GM21786 (cell line): ENCODE results near the gene NLRP11.
"Not testable (repeated sequence)": the region's sequence is repeated elsewhere in the genome, so short reads cannot be mapped to it uniquely, and the experiment has no call there.

Experiments
- ATAC-seq: cut with Tn5 transposase; IDR thresholded peaks from one replicate; pipeline ENCODE4 v1.9.1; 2021; ENCODE audit not compliant: unreplicated experiment

NLRP11 gene

DNA sequence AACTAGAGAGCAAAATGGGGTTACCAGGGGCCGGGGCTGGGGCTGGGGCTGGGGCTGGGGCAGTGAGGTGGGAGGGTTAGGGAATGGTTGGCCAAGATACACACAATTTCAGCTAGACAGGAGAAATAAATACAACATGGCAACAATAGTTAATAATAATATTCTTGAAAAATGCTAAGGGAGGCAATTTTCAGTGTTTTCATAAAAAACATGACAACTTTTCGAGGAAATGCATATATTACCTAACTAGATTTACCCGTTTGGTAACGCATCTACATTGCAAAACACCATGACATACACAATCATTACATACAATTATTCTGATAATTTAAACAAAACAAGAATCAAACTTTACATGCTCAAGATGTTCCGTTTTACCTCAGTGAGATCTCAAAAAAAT lies 50.7 kb downstream of the NLRP11 start:
- no peak for ATAC-seq

DNA sequence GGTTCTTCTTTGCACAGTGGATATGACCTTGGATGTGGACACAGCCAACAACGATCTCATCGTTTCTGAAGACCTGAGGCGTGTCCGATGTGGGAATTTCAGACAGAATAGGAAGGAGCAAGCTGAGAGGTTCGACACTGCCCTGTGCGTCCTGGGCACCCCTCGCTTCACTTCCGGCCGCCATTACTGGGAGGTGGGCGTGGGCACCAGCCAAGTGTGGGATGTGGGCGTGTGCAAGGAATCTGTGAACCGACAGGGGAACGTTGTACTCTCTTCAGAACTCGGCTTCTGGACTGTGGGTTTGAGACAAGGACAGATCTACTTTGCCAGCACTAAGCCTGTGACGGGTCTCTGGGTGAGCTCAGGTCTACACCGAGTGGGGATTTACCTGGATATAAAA lies 53.5 kb downstream of the NLRP11 start:
- ATAC-seq = no peak

DNA sequence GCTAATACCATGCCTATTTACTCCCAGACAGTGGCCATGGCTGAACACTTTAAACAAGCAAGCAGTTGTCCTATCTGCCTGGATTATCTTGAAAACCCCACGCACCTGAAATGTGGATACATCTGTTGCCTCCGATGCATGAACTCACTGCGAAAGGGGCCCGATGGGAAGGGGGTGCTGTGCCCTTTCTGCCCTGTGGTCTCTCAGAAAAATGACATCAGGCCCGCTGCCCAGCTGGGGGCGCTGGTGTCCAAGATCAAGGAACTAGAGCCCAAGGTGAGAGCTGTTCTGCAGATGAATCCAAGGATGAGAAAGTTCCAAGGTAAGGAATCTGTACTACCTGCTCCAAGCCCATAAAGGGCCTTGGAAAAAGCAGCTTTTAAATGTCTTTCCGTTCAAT lies 54.3 kb downstream of the NLRP11 start:
- ATAC-seq = no peak

DNA sequence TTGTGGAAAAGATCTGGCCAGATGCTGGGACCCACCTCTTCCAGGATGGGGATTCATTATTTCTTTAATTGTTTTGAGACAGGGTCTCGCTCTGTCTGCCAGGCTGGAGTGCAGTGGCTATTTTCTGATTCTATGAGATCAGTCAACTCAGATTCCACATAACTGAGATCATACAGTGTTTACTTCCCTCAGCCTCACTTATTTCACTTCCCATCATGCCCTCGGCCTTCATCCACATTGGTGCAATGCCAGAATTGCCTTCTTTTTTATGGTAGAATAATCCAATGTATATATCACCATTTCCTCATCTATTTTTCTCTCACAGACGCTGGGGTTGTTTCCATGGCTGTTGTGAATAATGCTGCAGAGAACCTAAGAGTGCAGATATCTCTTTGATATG lies 62.2 kb downstream of the NLRP11 start:
- ATAC-seq = not testable (repeated sequence)

DNA sequence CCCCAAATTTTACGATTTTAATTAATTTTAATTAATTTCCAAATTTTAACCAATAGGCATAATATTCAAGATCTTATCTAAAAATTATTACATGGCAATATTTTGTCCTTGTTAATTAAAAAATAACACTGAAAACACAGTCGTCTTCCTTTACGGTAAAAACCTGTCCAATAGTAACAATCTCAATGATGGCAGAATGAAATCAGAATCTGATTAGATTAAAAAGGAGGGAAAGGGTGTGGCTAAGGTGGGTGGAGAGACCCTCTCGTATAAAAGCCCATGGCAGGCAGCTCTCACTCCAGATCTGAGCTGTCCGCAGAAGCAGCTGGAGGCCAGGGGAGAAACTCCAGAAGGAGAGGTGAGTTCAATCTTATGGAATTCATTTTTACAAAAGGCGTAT lies 63.0 kb downstream of the NLRP11 start, which contains the start of gene RFPL4AL1:
RFPL4AL1 (plus strand) TSS at position 301 of the 400 bp plus-strand sequence. CDS start 2,687 bp downstream, outside the sequence.
- ATAC-seq = not testable (repeated sequence)

DNA sequence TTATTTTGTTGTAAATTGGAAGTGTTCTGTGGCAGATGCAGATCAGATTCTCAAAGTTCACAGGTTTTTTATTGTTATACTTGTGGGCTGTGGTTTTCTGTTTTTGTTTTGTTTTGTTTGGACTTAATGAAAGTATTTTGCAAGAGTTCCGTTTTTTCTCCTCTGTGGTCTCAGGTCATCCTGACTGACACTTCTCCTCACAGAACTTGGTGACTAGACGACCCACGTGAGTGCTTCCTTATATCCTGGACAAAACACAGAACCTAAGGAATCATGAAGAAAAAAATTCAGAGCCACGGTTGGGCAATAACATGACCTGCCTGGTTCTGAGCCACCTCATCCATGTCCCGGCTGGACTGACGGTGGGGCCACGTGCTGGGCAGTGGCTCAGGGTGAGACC lies 65.3 kb downstream of the NLRP11 start:
- ATAC-seq = no peak

DNA sequence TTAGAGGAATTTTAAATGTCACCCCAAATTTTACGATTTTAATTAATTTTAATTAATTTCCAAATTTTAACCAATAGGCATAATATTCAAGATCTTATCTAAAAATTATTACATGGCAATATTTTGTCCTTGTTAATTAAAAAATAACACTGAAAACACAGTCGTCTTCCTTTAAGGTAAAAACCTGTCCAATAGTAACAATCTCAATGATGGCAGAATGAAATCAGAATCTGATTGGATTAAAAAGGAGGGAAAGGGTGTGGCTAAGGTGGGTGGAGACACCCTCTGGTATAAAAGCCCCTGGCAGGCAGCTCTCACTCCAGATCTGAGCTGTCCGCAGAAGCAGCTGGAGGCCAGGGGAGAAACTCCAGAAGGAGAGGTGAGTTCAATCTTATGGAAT lies 73.0 kb downstream of the NLRP11 start, which contains the start of gene RFPL4A:
RFPL4A (plus strand) TSS at position 301 of the 400 bp plus-strand sequence. CDS start 2,704 bp downstream, outside the sequence.
- not testable (repeated sequence) for ATAC-seq

DNA sequence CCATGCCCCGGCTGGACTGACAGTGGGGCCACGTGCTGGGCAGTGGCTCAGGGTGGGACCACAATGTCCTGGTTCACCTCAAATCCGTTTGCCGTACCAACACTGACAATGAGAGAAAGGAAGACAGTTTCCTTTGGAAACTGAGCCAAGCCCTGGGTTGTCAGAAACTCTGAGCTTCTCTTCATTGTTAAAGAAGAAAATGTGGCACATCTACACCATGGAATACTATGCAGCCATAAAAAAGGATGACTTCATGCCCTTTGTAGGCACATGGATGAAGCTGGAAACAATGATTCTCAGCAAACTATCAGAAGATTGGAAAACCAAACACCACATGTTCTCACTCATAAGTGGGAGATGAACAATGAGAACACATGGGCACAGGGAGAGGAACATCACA lies 75.0 kb downstream of the NLRP11 start:
- ATAC-seq = not testable (repeated sequence)

DNA sequence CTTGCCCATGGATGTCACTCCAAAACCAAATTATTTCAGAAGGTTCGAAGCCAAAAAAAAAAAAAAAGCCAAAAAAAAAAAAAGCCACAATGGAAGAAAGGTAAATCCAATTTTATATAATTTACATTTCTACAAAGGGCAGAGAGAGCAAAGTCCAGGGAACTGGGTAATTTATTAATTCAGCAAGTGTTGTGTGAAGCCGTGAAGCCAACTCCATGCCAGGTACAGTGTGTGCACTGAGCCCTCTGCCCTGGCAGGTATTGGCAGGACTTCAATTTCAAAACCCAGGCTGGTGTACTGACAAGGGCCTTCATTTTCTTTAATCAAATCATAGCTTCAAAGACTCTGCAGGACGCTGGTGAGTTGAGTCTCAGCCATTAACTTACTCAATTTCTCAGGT lies 78.4 kb downstream of the NLRP11 start:
- ATAC-seq = no peak

DNA sequence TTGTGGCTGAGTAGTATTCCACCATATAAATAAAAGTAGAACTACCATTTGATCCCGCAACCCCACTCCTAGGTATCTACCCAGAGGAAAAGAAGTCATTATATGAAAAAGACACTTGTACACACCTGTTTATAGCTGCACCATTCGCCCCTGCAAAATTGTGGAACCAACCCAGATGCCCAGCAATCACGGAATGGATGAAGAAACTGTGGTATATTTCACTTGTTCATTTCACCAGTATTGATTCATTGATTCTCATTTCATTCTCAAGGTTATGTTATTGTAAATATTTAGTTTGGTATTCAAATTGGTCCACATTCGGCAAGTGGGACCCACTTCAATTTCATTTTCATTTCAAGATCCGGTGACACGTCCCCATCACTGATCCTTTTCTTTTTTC lies 81.1 kb downstream of the NLRP11 start:
- ATAC-seq = no peak

DNA sequence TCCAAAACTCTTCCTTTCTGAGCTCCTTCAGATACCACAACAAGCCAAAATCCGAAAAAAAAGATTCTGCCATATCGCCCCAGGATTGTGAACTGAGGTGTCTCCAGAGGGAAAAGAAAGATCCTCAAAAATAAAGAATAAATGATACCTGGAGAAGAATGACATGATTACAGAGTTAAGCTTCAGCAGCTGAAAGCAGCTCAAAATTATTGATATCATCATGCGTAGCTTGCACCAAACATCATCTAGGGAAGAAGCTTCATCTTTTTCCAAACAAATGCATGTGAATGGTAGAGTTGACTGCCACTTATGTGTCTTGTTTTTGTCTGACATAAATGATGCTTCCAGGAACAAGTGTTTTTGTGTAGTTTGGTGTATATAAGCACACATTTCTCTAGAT lies 93.5 kb downstream of the NLRP11 start, which contains the start of gene NLRP9:
NLRP9 (minus strand) TSS at position 101 of the 400 bp plus-strand sequence; CDS start at position 73, 28 bp downstream.
- ATAC-seq = no peak
